HepG2 (cell line): ENCODE results near the gene PSMC2. TPM values are rescaled to one million over a fixed set of nuclear protein-coding genes. Genes with fewer than 3 reads are reported as not detected.

Experiments used
- ATAC-seq: fragments of 200-7000 bp; cut with Tn5 transposase; 3 replicates; pipeline ENCODE4 v1.9.1; 2020; ENCODE audit warnings: mild to moderate bottlenecking, moderate library complexity
- BruUV-seq: library from RNA; stranded (reverse); fragments of 400-500 nt; replicated peaks from 2 replicates; lab custom pipeline; 2021; lab: Mats Ljungman, UMichigan
- CTCF ChIA-PET: fragments of 300-600 bp; formaldehyde crosslinking; extraction: SDS; loops from one replicate; lab custom pipeline; 2021; ENCODE audit warnings: low total read pairs, inconsistent platforms, low intra/inter-chr PET ratio; lab: Yijun Ruan, JAX
- POLR2A ChIA-PET: fragments of 350-600 bp; sonication (Branson Sonifier 250); formaldehyde crosslinking; loops from one replicate; lab custom pipeline; 2020; ENCODE audit warnings: antibody characterized with exemption, inconsistent platforms; lab: Yijun Ruan, JAX
- DNase-seq: peaks from one replicate; pipeline ENCODE4 v3.0.0-alpha.2; 2015; ENCODE audit warnings: low spot score
- FAIRE-seq: peaks from 3 replicates; lab custom pipeline; 2011; peaks lifted over from hg19 to GRCh38; lab: Jason Lieb, UNC
- H2AFZ ChIP-seq: one replicate; pipeline ENCODE4 v1.6.1; 2011; ENCODE audit warnings: low read length, inconsistent platforms
- H3K27ac ChIP-seq: fragments of 300-600 bp; 3 replicates; pipeline ENCODE4 v1.8.0; 2011; ENCODE audit warnings: mixed run types, mild to moderate bottlenecking, mixed read lengths, low read length, inconsistent platforms; ENCODE audit not compliant: insufficient read depth; ENCODE audit errors: extremely low read length
- H3K27me3 ChIP-seq, 2 experiments: fragments of 200-600 bp in 1 of 2; 2 replicates in 1 of 2; 3 replicates in 1 of 2; pipeline versions ENCODE4 v1.6.0 to v1.8.0; 2011; ENCODE audit warnings: low read length in 2 of 2, mild to moderate bottlenecking in 2 of 2, moderate library complexity in 2 of 2, inconsistent platforms in 1 of 2; ENCODE audit not compliant: insufficient read depth in 2 of 2, control insufficient read depth in 1 of 2
- H3K36me3 ChIP-seq, 2 experiments: fragments of 200-600 bp in 1 of 2; replicated peaks in 1 of 2; 2 replicates in 1 of 2; 3 replicates in 1 of 2; pipeline versions ENCODE4 v1.5.1 to v1.8.0; 2011; ENCODE audit warnings: low read length in 2 of 2, inconsistent platforms in 1 of 2; ENCODE audit not compliant: insufficient read depth in 2 of 2, control insufficient read depth in 1 of 2
- H3K4me1 ChIP-seq: 2 replicates; pipeline ENCODE4 v1.5.1; 2012; ENCODE audit warnings: low read length, inconsistent platforms; ENCODE audit not compliant: insufficient read depth
- H3K4me2 ChIP-seq: 2 replicates; pipeline ENCODE4 v1.6.0; 2011; ENCODE audit warnings: low read depth, low read length, inconsistent platforms
- H3K4me3 ChIP-seq, 3 experiments: fragments of 200-600 bp in 1 of 3; sonication (generic), shearing (Covaris generic) in 1 of 3; replicated peaks in 1 of 3; 2 replicates each; pipeline ENCODE4 v1.5.1; 2011 to 2016; ENCODE audit warnings: low read length in 3 of 3, inconsistent platforms in 2 of 3, low read depth in 2 of 3, mild to moderate bottlenecking in 2 of 3, control low read depth in 1 of 3, mixed read lengths in 1 of 3; ENCODE audit not compliant: insufficient read depth in 1 of 3
- H3K79me2 ChIP-seq: one replicate; pipeline ENCODE4 v1.6.1; 2011; ENCODE audit warnings: low read length, inconsistent platforms; ENCODE audit not compliant: insufficient read depth
- H3K9ac ChIP-seq: 2 replicates; pipeline ENCODE4 v1.6.0; 2011; ENCODE audit warnings: mild to moderate bottlenecking, low read depth, low read length, inconsistent platforms; ENCODE audit not compliant: insufficient read depth
- H3K9me3 ChIP-seq: 2 replicates; pipeline ENCODE4 v1.5.1; 2012; ENCODE audit warnings: mild to moderate bottlenecking, low read length
- H4K20me1 ChIP-seq: 2 replicates; pipeline ENCODE4 v1.6.0; 2011; ENCODE audit warnings: inconsistent platforms, mild to moderate bottlenecking, low read length, moderate library complexity; ENCODE audit not compliant: insufficient read depth
- DMAP1 ChIP-seq: IDR thresholded peaks from 2 replicates; pipeline ENCODE4 v1.6.1; 2016
- GABPA ChIP-seq, 2 experiments: IDR thresholded peaks; 2 replicates each; pipeline ENCODE4 v1.6.1; 2011 to 2016; ENCODE audit warnings: low read depth in 2 of 2, low read length in 1 of 2, missing biosample characterization in 1 of 2, missing genetic modification characterization in 1 of 2
- ZNF629 ChIP-seq: sonication (generic); formaldehyde crosslinking; conservative IDR thresholded peaks from 2 replicates; pipeline ENCODE4 v1.5.0; 2020; ENCODE audit warnings: missing genetic modification reagents
- in situ Hi-C: cut with HindIII; loops from 2 replicates; pipeline ENCODE4 v1.10.0; 2017; ENCODE audit warnings: low pct_unique_long_range_greater_than_20kb; ENCODE audit not compliant: extremely low pct_ligation_motif_present
- intact Hi-C: fragments of 100-400 bp; cut with micrococcal nuclease; formaldehyde crosslinking; loops from one replicate; pipeline ENCODE4 v1.10.0; 2022; ENCODE audit not compliant: unreplicated experiment
- polyA plus RNA-seq, 8 experiments: library from polyadenylated mRNA; depleted of rRNA in 3 of 8; stranded (reverse) in 7 of 8; unstranded in 1 of 8; fragments of >200 nt; fragmentation: Illumina TruSeq in 4 of 8; extraction: Trizol in 4 of 8; gene quantifications; 2 replicates each; pipeline versions ENCODE4 v1.2.1 to v1.2.3, GENCODE V29; 2011 to 2016; ENCODE audit warnings: low read depth in 4 of 8, missing spikeins in 1 of 8, mixed read lengths in 1 of 8; ENCODE audit not compliant: insufficient read depth in 1 of 8
- total RNA-seq, 5 experiments: library from RNA; depleted of rRNA; stranded (reverse); fragments of >200 nt; fragmentation: Illumina TruSeq; extraction: Trizol; gene quantifications; 2 replicates each; pipeline ENCODE4 v1.2.3, GENCODE V29; 2016; ENCODE audit warnings: low read depth in 1 of 5
- TF ChIP-seq, protein P1 (sequence below): sonication (generic); formaldehyde crosslinking; IDR thresholded peaks from 2 replicates; pipeline ENCODE4 v1.5.1; 2020; ENCODE audit warnings: missing genetic modification reagents, mild to moderate bottlenecking, borderline replicate concordance
- TF ChIP-seq, protein P2 (sequence below): sonication (generic); formaldehyde crosslinking; IDR thresholded peaks from 2 replicates; pipeline ENCODE4 v1.5.0; 2020; ENCODE audit warnings: missing genetic modification reagents

The PSMC2 gene
- total and polyA plus RNA-seq, 2 of the 13 experiments (the other 11 are each of a cell fraction or from before 2014, with no cell fraction given) = 89.9 to 181 TPM

DNA sequence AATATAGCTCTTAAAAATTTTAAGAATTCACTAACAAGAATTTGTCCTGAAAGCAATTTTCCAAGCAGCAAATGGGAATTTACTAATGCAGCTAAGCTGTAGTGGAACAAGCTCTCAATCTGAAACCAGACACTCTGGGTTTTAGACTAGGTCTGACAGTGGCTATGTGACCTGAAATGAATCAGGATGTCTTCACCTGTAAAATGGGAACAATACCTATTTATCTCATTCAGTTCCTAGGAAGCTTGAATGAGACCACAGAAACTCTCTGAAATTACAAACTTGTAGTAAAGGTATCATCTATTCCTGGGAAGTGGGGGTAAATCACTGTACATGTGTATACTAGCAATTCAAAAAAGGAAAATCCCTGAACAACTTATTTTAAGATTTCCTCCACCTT lies 4.1 kb upstream of the PSMC2 start:
- Histone ChIP-seq H2AFZ (no peak overlapping the region), H3K4me3 (peak overlapping the region; percentile 75 to 92 (median 86)), H3K79me2 (peaks cover 61% of the 10 kb centered on the region), H3K4me2 (peak overlapping the region; percentile 85), H3K27me3 (no peaks in the 10 kb centered on the region; a peak in 1 of 5 replicates), H3K27ac (peak overlapping the region; percentile 82), H3K9me3 (no peaks in the 10 kb centered on the region), H3K36me3 (peaks cover 2 to 27% of the 10 kb centered on the region in 2 experiments; a peak in 4 of 5 replicates), H3K9ac (peak overlapping the region; percentile 92), H3K4me1 (peaks cover 40% of the 10 kb centered on the region), H4K20me1 (peaks cover 4% of the 10 kb centered on the region; the same call in 1 of the 2 replicates)
- no TSS peak for BruUV-seq
- ATAC-seq = no peak
- no peak for FAIRE-seq
- peak; percentile 68; the same call in 1 of the 2 replicates for TF ChIP-seq ZNF629 (CRISPR knock-in tag)
- TF ChIP-seq GABPA (IDR thresholded peaks at IDR 0.05; ENCODE audit: low read depth, low read length) = no peak
- peak; percentile 6; the same call in 1 of the 2 replicates for TF ChIP-seq GABPA (CRISPR knock-in tag; IDR thresholded peaks at IDR 0.05; ENCODE audit: low read depth)
- TF ChIP-seq DMAP1 (CRISPR knock-in tag) = no peak
- TF ChIP-seq, protein P1, sequence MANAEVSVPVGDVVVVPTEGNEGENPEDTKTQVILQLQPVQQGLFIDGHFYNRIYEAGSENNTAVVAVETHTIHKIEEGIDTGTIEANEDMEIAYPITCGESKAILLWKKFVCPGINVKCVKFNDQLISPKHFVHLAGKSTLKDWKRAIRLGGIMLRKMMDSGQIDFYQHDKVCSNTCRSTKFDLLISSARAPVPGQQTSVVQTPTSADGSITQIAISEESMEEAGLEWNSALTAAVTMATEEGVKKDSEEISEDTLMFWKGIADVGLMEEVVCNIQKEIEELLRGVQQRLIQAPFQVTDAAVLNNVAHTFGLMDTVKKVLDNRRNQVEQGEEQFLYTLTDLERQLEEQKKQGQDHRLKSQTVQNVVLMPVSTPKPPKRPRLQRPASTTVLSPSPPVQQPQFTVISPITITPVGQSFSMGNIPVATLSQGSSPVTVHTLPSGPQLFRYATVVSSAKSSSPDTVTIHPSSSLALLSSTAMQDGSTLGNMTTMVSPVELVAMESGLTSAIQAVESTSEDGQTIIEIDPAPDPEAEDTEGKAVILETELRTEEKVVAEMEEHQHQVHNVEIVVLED (CRISPR knock-in tag) = no peak
- TF ChIP-seq, protein P2, sequence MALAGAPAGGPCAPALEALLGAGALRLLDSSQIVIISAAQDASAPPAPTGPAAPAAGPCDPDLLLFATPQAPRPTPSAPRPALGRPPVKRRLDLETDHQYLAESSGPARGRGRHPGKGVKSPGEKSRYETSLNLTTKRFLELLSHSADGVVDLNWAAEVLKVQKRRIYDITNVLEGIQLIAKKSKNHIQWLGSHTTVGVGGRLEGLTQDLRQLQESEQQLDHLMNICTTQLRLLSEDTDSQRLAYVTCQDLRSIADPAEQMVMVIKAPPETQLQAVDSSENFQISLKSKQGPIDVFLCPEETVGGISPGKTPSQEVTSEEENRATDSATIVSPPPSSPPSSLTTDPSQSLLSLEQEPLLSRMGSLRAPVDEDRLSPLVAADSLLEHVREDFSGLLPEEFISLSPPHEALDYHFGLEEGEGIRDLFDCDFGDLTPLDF (CRISPR knock-in tag) = no peak
- POLR2A ChIA-PET = interaction anchor here (1.5 kb wide), 1 partner anchor 63 kb away, joined by 6 read pairs; no protein-coding TSS in a partner anchor
- intact Hi-C loops (loop anchor here (5.0 kb wide), 2 partner anchors 44 to 46 kb away; partner anchors contain the start of gene PMPCB), in situ Hi-C loops (loop anchor here (10.0 kb wide), 1 partner anchor 61 kb away; no protein-coding TSS in a partner anchor)
- no peak for DNase-seq
- CTCF ChIA-PET = no interaction called here
